ENCODE results near the gene EXTL1. TPM values are rescaled to one million over a fixed set of nuclear protein-coding genes. Genes with fewer than 3 reads are reported as not detected.

The EXTL1 gene
- total RNA-seq, 1 experiment from 2014 or later: 0.26 TPM

GRCh38 chr1:26034504-26035202, 13.1 kb downstream of the EXTL1 start:
- peak; percentile 14 for ATAC-seq
- no peak overlapping the region for H3K27ac ChIP-seq (ENCODE audit: low read length)
- intact Hi-C loops (cut with micrococcal nuclease): loop anchor here (1.0 to 2.0 kb wide), 2 partner anchors 70 to 111 kb away; no protein-coding TSS in a partner anchor

GRCh38 chr1:26035203-26035958, 13.8 kb downstream of the EXTL1 start:
- intact Hi-C loops (cut with micrococcal nuclease): loop anchor here (1.0 to 2.0 kb wide), 2 partner anchors 69 to 110 kb away; no protein-coding TSS in a partner anchor
- peak overlapping the region; percentile 93 for H2AFZ ChIP-seq (ENCODE audit: low read length)
- no peaks in the 10 kb centered on the region for H3F3A ChIP-seq (ENCODE audit: low read length, unreplicated experiment)
- peak overlapping the region; percentile 52 for H3K9ac ChIP-seq (ENCODE audit: low read length)
- H3K27me3 ChIP-seq (ENCODE audit: low read length): no peaks in the 10 kb centered on the region
- POLR2A ChIA-PET (ENCODE audit: unreplicated experiment): interaction anchor here (0.6 kb wide), 1 partner anchor 208 kb away, joined by 3 read pairs; no protein-coding TSS in a partner anchor
- H3K27ac ChIP-seq (ENCODE audit: low read length): no peak overlapping the region
- peaks cover 14% of the 10 kb centered on the region for H3K4me1 ChIP-seq (ENCODE audit: insufficient read depth, low read length)
- no peaks in the 10 kb centered on the region for H3K9me2 ChIP-seq (replicated peaks; ENCODE audit: low read length)
- peak; percentile 89 for DNase-seq
- no peaks in the 10 kb centered on the region for H4K20me1 ChIP-seq (ENCODE audit: low read length)
- TSS peak; percentile 66 for BruUV-seq (replicated peaks)
- TF ChIP-seq CTCF (conservative IDR thresholded peaks at IDR 0.05; ENCODE audit: low read depth, low read length) (peak; percentile 16; the same call in 1 of the 2 replicates), EZH2 (IDR thresholded peaks at IDR 0.05; ENCODE audit: low read length, unreplicated experiment) (no peak), EZH2phosphoT487 (IDR thresholded peaks at IDR 0.05; ENCODE audit: borderline replicate concordance, low read length) (no peak)
- peak overlapping the region; percentile 88 for H3K4me2 ChIP-seq (ENCODE audit: low read length)
- H3K9me3 ChIP-seq (ENCODE audit: low read length): no peaks in the 10 kb centered on the region
- H3K4me3 ChIP-seq (ENCODE audit: low read length): peak overlapping the region; percentile 80
- CTCF ChIA-PET: interaction anchor here (1.4 to 2.5 kb wide), 3 partner anchors 109 to 140 kb away, joined by 4 to 27 read pairs (median 7); no protein-coding TSS in a partner anchor
- no peaks in the 10 kb centered on the region for H3K36me3 ChIP-seq (ENCODE audit: low read depth, low read length)
- no peaks in the 10 kb centered on the region for H3K79me2 ChIP-seq (ENCODE audit: low read length)
- peak; percentile 90 for ATAC-seq

More at GRCh38 chr1:26034504-26035202, 13.1 kb downstream of the EXTL1 start:
- Histone ChIP-seq H3K36me3 (ENCODE audit: low read depth, low read length) (no peaks in the 10 kb centered on the region), H3K9me2 (replicated peaks; ENCODE audit: low read length) (no peaks in the 10 kb centered on the region), H3K79me2 (ENCODE audit: low read length) (no peaks in the 10 kb centered on the region), H4K20me1 (ENCODE audit: low read length) (no peaks in the 10 kb centered on the region), H3F3A (ENCODE audit: low read length, unreplicated experiment) (no peaks in the 10 kb centered on the region), H3K4me1 (ENCODE audit: insufficient read depth, low read length) (peaks cover 14% of the 10 kb centered on the region), H3K27me3 (ENCODE audit: low read length) (no peaks in the 10 kb centered on the region), H3K9ac (ENCODE audit: low read length) (peak overlapping the region; percentile 52; the same call in 1 of the 2 replicates), H3K4me3 (ENCODE audit: low read length) (peak overlapping the region; percentile 80), H2AFZ (ENCODE audit: low read length) (peak overlapping the region; percentile 93), H3K4me2 (ENCODE audit: low read length) (peak overlapping the region; percentile 88), H3K9me3 (ENCODE audit: low read length) (no peaks in the 10 kb centered on the region)
- DNase-seq: no peak
- TSS peak; percentile 53 for BruUV-seq (replicated peaks)
- ChIA-PET CTCF (interaction anchor here (1.9 to 2.5 kb wide), 2 partner anchors 110 to 139 kb away, joined by 7 to 27 read pairs; no protein-coding TSS in a partner anchor), POLR2A (ENCODE audit: unreplicated experiment) (no interaction called here)
- TF ChIP-seq CTCF (conservative IDR thresholded peaks at IDR 0.05; ENCODE audit: low read depth, low read length) (no peak), EZH2phosphoT487 (IDR thresholded peaks at IDR 0.05; ENCODE audit: borderline replicate concordance, low read length) (no peak), EZH2 (IDR thresholded peaks at IDR 0.05; ENCODE audit: low read length, unreplicated experiment) (no peak)

All from PC-3 (cell line).